AG10803 (cell line): ENCODE measurements around the gene ADH6.
"Not testable (repeated sequence)": the region's sequence is repeated elsewhere in the genome, so short reads cannot be mapped to it uniquely, and the experiment has no call there.

Experiments used
- DNase-seq: peaks from one replicate; pipeline ENCODE4 v3.0.0; 2010; ENCODE audit warnings: low read depth
- H3K4me3 ChIP-seq: 2 replicates; pipeline ENCODE4 v1.5.1; 2011; ENCODE audit warnings: mild to moderate bottlenecking, low read length, control low read depth
- TF ChIP-seq, protein P1 (sequence below): conservative IDR thresholded peaks from 2 replicates; pipeline ENCODE4 v1.5.1; 2011; ENCODE audit warnings: mild to moderate bottlenecking, low read length, control low read depth, inconsistent platforms

The ADH6 gene

DNA sequence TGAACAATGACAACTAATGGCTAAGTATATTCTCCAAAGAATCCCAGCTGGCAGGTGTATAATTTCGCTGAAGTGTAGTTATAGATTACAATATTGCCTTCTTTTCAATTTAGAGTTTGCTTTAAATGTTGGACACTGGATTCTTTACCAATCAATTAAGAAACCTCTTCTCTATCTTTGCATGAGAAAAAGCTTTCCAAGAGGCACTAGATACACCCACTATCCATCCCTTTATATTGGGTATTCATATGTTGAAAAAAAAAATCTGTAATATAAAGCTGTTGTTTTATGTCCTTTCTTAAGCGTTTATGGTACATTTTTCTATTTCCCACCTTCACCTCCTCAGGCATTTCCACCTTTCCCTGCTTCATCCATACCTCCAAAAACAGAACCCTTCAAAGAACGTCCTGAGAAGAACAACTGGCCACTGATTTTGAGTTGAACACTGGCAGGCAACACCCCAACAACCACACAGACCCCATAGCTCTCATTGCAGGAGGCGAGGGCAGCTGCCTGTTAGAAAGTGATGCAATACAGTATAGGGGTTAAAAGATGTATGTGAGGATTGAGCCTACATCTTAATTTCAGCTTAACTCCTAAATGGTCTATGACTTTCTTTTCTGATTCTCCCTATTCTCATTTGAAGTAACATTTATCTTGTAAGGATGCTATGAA lies 11.8 kb downstream of the ADH6 start:
- H3K4me3 ChIP-seq: no peak overlapping the region
- TF ChIP-seq, protein P1, sequence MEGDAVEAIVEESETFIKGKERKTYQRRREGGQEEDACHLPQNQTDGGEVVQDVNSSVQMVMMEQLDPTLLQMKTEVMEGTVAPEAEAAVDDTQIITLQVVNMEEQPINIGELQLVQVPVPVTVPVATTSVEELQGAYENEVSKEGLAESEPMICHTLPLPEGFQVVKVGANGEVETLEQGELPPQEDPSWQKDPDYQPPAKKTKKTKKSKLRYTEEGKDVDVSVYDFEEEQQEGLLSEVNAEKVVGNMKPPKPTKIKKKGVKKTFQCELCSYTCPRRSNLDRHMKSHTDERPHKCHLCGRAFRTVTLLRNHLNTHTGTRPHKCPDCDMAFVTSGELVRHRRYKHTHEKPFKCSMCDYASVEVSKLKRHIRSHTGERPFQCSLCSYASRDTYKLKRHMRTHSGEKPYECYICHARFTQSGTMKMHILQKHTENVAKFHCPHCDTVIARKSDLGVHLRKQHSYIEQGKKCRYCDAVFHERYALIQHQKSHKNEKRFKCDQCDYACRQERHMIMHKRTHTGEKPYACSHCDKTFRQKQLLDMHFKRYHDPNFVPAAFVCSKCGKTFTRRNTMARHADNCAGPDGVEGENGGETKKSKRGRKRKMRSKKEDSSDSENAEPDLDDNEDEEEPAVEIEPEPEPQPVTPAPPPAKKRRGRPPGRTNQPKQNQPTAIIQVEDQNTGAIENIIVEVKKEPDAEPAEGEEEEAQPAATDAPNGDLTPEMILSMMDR: no peak

GRCh38 chr4:99205153-99205979 lies 13.7 kb downstream of the ADH6 start:
- DNase-seq: peak; percentile 78
- TF ChIP-seq, protein P1: peak; percentile 30
- H3K4me3 ChIP-seq: no peak overlapping the region

More for the DNA sequence above, 11.8 kb downstream of the ADH6 start:
- DNase-seq: no peak

- DNase-seq: peak; percentile 85
- H3K4me3 ChIP-seq: no peak overlapping the region
- TF ChIP-seq, protein P1: no peak
Observed at GRCh38 chr4:99202536-99202935, 16.5 kb downstream of the ADH6 start.

DNA sequence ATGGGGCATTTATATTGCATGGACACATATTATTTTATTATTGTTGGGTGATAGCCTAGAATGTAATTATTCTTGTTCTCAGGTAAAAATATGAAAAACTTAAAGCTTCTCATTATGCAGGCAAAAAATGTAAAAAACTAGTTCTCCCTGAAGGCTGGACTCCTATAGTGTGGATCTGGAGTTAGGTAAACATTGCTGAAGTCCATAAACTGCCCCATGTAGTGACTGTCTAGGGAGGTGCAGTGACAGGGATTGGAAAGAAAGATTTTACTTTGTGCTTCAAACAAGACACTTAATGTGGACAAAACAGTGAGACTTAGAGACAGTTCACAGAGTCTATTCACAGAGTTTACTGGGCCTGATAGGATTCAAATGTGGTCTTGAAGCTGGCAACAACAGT lies 17.0 kb downstream of the ADH6 start:
- DNase-seq: no peak
- TF ChIP-seq, protein P1: no peak
- no peak overlapping the region for H3K4me3 ChIP-seq

DNA sequence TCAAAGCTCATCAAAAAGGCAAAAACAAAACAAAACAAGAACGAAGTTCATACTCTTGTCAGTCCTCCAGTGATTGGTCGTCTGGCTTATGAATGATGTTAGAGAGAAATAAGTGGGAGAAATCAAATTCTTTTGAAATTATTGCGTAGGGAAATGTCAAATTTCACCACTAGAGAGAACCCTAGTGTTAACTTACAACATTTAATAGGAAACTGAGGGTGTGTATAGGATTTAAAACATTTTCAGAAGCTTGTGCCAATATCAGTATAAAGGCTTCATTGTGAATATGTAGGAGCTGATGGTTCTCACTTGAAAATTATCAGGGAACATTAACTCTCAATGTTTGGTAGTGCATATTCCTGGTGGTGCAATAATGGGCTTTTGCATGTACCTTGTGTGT lies 17.4 kb downstream of the ADH6 start:
- DNase-seq: peak; percentile 68
- TF ChIP-seq, protein P1: peak; percentile 57
- no peak overlapping the region for H3K4me3 ChIP-seq

DNA sequence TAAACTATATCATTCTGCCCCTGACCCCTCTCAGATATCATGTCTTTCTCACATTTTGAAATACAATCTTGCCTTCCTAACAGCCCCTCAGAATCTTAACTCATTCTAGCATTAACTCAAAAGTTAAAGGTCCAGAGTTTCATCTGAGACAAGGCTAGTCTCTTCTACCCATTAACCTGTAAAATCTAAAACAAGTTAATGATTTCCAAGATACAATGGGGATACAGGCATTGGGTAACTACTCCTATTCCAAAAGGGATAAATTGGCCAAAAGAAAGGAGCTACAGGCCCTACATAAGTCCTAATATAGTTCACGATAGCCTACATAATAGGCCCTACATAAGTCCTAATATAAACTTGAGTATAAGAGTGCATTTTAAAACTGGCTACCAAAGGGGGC lies 18.9 kb downstream of the ADH6 start:
- TF ChIP-seq, protein P1: no peak
- no peak overlapping the region for H3K4me3 ChIP-seq
- no peak for DNase-seq

- TF ChIP-seq, protein P1: no peak
- no peak overlapping the region for H3K4me3 ChIP-seq
- no peak for DNase-seq
Observed at GRCh38 chr4:99190336-99190735, 28.7 kb downstream of the ADH6 start.

- not testable (repeated sequence) for H3K4me3 ChIP-seq, DNase-seq
Observed at GRCh38 chr4:99189900-99190299, 29.1 kb downstream of the ADH6 start.
